ENCODE measurements around the gene TMEM191B.
"Not testable (repeated sequence)": the region's sequence is repeated elsewhere in the genome, so short reads cannot be mapped to it uniquely, and the experiment has no call there.

TMEM191B gene

DNA sequence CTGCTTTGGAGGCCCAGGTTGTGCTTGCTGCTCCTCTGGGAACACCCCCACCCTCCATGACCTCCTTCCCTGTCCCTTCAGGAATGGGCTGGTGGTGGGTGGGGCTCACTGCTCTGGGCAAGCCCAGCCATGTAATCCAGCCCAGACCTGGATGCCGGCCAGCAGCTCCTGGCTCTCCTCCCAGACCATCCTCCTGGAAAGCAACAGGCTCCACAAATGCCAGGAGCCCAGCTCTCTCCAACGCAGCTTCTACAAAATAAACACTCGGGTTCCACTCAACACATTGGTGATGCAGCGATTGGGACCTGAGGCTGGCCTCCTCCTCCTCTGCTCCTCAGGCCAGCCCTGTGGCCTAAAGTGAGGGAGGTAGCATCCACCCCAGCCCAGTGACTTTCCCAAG is 30.9 kb downstream of the TMEM191B start:
- not testable (repeated sequence) for DNase-seq (ENCODE audit: low read depth in 2 of 2)

DNA sequence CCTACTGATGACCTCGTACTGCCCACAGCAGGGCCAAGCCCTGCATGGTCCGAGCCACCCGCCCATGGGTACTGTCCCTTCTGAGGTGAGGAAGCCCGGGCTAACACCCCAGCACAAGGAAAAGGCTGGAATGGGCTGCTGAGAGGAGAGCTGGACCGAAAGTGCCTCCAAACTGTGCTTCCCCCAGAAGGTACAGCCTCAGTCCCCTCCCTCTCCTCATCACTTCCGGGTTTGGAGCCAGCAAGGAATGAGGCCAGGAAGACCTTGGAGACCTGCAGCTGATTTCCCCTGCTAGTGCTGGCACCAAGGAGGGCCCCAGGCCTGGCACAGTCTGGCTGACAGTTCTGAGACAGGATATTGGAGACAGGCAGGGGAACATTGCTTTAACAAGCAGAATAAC is 31.3 kb downstream of the TMEM191B start:
- not testable (repeated sequence) for DNase-seq (ENCODE audit: low read depth in 2 of 2)

DNA sequence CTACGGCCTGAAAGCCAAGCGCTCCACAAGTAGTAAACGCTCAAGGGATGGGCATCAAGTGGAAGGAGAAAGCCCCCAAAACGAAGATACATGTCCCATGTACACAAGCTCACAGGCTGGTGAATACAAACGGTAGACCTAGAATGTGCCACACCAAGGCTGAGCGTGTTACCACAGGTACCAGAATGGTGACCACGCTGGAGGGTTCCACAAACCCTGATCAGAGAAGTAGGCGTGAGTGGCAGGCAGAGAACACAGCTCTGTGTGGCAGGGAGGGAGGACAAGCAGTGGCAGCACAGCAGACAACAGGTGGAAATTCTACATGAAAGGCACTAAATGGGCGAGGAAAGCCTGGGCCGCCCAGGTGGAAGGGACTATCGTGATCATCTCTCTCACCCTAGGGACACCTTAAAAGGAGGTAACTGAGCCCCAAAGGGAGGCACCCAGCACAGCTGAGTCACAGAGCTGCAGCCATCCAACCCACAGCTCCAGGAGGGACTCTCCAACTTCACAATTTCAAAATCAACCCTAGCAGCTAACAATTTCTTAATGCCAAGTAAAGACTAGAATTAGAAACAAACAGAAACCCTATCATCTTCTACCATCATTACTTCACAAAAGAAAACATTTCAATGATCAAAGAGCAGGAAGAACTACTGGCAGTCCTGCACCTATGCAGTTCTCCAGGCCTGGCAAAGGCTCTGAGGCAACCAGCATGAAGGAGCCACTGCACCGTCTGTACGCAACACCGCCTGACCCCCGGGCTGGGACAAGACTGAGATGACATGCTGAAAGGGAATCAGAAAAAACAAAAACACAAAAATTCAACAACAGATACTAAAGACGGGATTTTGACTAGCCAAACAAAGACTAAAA is 32.7 kb downstream of the TMEM191B start:
- not testable (repeated sequence) for DNase-seq (ENCODE audit: low read depth in 2 of 2)

DNA sequence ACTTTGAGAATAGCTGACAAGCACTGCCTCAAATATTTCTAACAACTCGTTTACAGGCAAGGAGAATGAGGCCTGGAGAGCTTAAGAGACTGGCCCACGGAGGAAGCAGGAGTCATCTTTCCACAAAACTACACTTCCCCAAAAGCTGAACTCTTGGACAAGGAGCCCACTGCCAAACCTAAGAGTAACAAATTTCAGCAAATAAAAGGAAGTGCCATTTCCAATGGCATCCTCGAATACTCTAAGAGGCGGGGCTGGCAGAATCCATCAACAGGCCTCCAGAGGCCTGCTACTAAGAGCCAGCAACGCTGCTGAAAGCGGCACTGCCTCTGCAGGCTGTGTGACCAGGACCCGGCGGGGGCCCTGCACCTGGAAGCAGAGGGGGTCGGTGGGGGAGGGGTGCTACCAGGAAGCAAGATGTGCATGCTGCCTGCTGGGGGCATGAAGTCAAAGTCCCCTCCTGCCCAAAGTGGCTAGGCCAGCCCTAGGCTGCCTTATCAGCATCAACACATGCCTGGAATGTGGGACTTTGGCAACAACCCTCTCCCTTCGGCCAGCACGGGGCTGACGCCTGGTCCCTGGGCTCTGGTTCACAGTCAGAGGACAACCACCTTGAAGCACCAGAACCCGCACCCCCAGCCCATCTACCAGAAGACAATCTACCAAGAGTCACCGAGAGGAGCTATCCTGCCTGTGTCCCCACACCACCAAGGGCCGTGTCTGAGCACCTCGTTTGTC is 43.1 kb downstream of the TMEM191B start:
- not testable (repeated sequence) for DNase-seq (ENCODE audit: low read depth in 2 of 2)

DNA sequence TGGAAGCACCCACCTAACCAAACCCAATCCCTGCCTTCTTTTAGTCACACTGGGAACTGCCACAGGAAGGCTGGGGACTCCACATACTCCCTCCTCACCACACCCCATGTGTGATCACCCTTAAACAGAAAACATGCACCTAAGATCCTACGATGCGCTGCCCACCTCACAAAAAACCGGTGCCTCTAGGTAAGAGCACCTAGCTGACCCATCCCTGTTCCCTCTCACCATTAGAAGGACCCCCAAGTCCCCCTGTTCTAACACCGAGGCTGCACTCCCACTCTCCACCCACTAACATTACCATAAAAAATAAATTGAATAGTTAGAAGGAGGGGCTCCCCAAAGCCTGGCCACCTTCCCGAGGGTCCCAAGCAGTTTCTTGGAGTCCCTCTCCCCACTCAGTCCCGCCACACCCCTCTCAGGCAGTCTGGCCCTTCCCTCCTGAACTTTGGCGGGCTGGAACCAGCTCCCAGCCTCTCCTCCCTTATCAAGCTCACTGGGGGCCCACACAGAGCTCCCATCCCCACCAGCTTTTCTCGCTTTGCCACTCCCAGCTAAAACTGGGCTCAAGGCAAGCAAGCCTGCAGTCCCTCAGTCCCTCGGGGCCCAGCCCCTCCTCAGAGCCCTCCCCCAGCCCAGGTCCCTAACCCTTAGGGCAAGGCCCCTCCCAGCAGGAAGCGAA is 46.0 kb downstream of the TMEM191B start:
- not testable (repeated sequence) for DNase-seq (ENCODE audit: low read depth in 2 of 2)

DNA sequence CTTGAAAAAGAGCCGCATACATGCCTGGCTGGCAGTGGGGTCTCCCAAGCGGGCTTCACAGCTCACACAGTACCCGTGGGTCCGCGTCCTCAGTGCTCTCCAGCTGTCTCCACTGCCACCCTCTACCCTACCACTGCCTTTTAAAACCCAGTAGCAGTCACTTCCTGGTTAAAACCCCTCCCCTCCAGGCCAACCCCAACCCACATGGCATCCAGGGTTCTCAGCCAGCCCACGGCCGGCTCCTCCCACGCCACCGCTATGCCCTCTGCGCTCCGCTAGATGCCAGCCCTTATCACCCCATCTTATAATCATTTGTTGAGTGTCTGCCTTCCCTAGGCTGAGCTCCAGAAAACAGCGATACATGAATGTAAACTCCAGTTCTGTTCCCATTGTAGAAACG is 47.0 kb downstream of the TMEM191B start:
- not testable (repeated sequence) for DNase-seq (ENCODE audit: low read depth in 2 of 2)

DNA sequence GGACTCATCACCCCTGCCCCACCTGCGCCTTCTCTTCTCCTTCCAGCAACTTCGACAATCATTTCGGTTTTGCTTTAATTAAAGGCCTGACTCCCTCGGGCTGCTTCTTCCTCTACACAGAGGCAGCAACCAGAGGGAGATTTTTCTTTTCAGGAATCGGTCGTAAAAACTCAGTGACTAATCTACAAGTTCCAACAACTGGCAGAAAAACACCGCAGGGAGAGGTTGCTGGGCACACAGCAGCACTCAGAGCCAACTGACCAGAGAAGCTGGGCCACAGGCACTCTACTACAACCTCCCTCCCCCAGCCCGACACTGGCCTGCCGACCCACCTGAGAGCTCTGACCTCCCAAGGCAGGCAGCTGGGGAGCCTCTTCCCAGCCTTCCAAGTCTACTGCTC is 48.1 kb downstream of the TMEM191B start:
- not testable (repeated sequence) for DNase-seq (ENCODE audit: low read depth in 2 of 2)

DNA sequence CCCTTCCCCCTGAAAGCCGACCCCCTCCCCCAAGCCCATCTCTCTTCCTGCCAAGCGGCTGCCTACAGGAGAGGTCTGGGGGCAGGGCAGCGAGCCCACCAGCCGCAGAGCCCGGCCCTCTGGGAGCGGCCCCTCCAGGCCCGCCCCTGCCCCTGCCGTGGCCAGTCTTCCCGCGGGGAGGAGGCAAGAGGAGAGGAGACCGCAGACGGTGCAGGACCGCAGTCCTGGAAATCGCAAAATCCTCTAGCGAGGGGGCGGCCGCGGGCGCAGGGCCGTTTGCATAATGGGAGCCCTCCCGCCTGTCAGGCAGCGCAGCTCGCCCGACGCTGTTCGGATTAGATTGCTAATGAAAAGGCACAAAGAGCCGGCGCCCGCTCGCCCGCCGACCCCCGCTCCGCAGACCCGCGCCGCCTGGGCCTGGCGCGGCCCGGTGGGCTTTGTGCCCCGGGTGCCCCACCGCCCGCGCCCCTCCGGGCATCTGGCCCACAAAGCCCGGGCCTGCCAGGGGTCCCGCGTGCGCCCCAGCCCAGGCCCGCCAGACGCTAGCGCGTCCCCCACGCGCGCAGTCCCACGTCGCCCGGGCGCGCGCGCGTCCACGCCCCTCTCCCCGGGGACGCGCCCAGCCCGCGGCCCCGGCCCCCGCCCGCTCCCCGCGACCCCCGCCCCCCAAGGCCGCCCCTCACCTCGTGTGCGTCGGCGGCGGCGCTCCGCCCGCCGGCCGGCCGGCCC is 49.7 kb downstream of the TMEM191B start:
- DNase-seq (ENCODE audit: low read depth in 2 of 2): not testable (repeated sequence)

DNA sequence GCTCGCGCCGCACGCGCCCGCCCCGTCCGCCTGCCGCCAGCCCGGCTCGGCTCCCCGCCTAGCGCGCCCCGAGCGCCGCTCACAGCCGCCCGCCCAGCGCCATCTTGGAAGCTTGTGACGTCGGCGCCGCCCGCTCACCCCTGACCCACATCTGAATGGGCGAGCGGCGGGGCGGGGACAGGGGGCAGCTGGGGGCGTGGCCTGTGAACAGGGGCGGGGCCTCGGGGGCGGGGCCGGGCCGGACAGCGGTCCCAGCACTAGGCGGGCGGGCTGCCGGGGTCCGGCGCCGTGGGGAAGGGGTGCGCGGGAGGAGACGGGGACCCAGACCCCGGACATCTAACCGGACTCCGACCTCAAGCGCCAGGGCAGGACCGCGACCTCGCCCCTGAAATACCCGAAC is 50.2 kb downstream of the TMEM191B start:
- not testable (repeated sequence) for DNase-seq (ENCODE audit: low read depth in 2 of 2)
